Measurements from ENCODE around the gene ZNF277.

Gene ZNF277

GRCh38 chr7:112206991-112207592, 597 bp downstream of the ZNF277 start:
- peak overlapping the region; percentile 67 for H3K4me3 ChIP-seq (ENCODE audit: low read depth, low read length)
- TF ChIP-seq CTCF (IDR thresholded peaks at IDR 0.05; ENCODE audit: borderline replicate concordance, insufficient read depth, low read depth, low read length): no peak

GRCh38 chr7:112207765-112208164, 1.3 kb downstream of the ZNF277 start:
- no peak overlapping the region for H3K4me3 ChIP-seq (ENCODE audit: low read depth, low read length)
- TF ChIP-seq CTCF (IDR thresholded peaks at IDR 0.05; ENCODE audit: borderline replicate concordance, insufficient read depth, low read depth, low read length): no peak

- TF ChIP-seq CTCF (IDR thresholded peaks at IDR 0.05; ENCODE audit: borderline replicate concordance, insufficient read depth, low read depth, low read length): no peak
- H3K4me3 ChIP-seq (ENCODE audit: low read depth, low read length): no peak overlapping the region
Measured at GRCh38 chr7:112211348-112211907, 4.9 kb downstream of the ZNF277 start.

- H3K4me3 ChIP-seq (ENCODE audit: low read depth, low read length): no peak overlapping the region
- no peak for TF ChIP-seq CTCF (IDR thresholded peaks at IDR 0.05; ENCODE audit: borderline replicate concordance, insufficient read depth, low read depth, low read length)
Measured at GRCh38 chr7:112212571-112212970, 6.1 kb downstream of the ZNF277 start.

- no peak overlapping the region for H3K4me3 ChIP-seq (ENCODE audit: low read depth, low read length)
- no peak for TF ChIP-seq CTCF (IDR thresholded peaks at IDR 0.05; ENCODE audit: borderline replicate concordance, insufficient read depth, low read depth, low read length)
Measured at GRCh38 chr7:112213735-112214134, 7.2 kb downstream of the ZNF277 start.

GRCh38 chr7:112214268-112214667, 7.8 kb downstream of the ZNF277 start:
- no peak for TF ChIP-seq CTCF (IDR thresholded peaks at IDR 0.05; ENCODE audit: borderline replicate concordance, insufficient read depth, low read depth, low read length)
- H3K4me3 ChIP-seq (ENCODE audit: low read depth, low read length): no peak overlapping the region

GRCh38 chr7:112214883-112215282, 8.4 kb downstream of the ZNF277 start:
- TF ChIP-seq CTCF (IDR thresholded peaks at IDR 0.05; ENCODE audit: borderline replicate concordance, insufficient read depth, low read depth, low read length): no peak

More at GRCh38 chr7:112214883-112215282, 8.4 kb downstream of the ZNF277 start:
- H3K4me3 ChIP-seq (ENCODE audit: low read depth, low read length): no peak overlapping the region
